HG02970 (cell line): Measurements from ENCODE around the gene PCYT1B.
"Not testable (repeated sequence)": the region's sequence is repeated elsewhere in the genome, so short reads cannot be mapped to it uniquely, and the experiment has no call there.

Experiments used
- ATAC-seq: cut with Tn5 transposase; IDR thresholded peaks from one replicate; pipeline ENCODE4 v1.9.1; 2021; ENCODE audit warnings: mild to moderate bottlenecking, moderate library complexity, moderate number of reproducible peaks; ENCODE audit not compliant: unreplicated experiment, low FRiP score

PCYT1B gene

GRCh38 chrX:24646745-24647182 lies 383 bp downstream of the PCYT1B start:
- ATAC-seq, result no peak

- no peak for ATAC-seq
Measured at GRCh38 chrX:24646006-24646405, 1.1 kb downstream of the PCYT1B start.

- ATAC-seq, result no peak
Measured at GRCh38 chrX:24643116-24643515, 4.0 kb downstream of the PCYT1B start.

GRCh38 chrX:24629701-24630100 lies 17.4 kb downstream of the PCYT1B start:
- ATAC-seq, result no peak

GRCh38 chrX:24619647-24620046 lies 27.5 kb downstream of the PCYT1B start:
- ATAC-seq, result no peak

- no peak for ATAC-seq
Measured at GRCh38 chrX:24610516-24610915, 36.6 kb downstream of the PCYT1B start.

GRCh38 chrX:24607616-24608015 lies 39.5 kb downstream of the PCYT1B start:
- no peak for ATAC-seq

GRCh38 chrX:24605941-24606340 lies 41.2 kb downstream of the PCYT1B start:
- not testable (repeated sequence) for ATAC-seq

- no peak for ATAC-seq
Measured at GRCh38 chrX:24603191-24603590, 44.0 kb downstream of the PCYT1B start.

- ATAC-seq, result no peak
Measured at GRCh38 chrX:24601858-24602257, 45.3 kb downstream of the PCYT1B start.

- ATAC-seq, result no peak
Measured at GRCh38 chrX:24594501-24594900, 52.6 kb downstream of the PCYT1B start.

GRCh38 chrX:24590111-24590510 lies 57.0 kb downstream of the PCYT1B start:
- no peak for ATAC-seq

GRCh38 chrX:24577091-24577490 lies 70.1 kb downstream of the PCYT1B start:
- no peak for ATAC-seq

GRCh38 chrX:24575496-24575895 lies 71.7 kb downstream of the PCYT1B start:
- no peak for ATAC-seq

GRCh38 chrX:24574743-24575142 lies 72.4 kb downstream of the PCYT1B start:
- no peak for ATAC-seq

- no peak for ATAC-seq
Measured at GRCh38 chrX:24567169-24567568, 80.0 kb downstream of the PCYT1B start.

GRCh38 chrX:24566240-24566639 lies 80.9 kb downstream of the PCYT1B start:
- ATAC-seq, result no peak

GRCh38 chrX:24563291-24564010 lies 83.7 kb downstream of the PCYT1B start:
- no peak for ATAC-seq

- no peak for ATAC-seq
Measured at GRCh38 chrX:24561121-24561520, 86.0 kb downstream of the PCYT1B start.

GRCh38 chrX:24553011-24553410 lies 94.1 kb downstream of the PCYT1B start:
- ATAC-seq, result no peak

- ATAC-seq, result no peak
Measured at GRCh38 chrX:24550166-24550565, 97.0 kb downstream of the PCYT1B start.

- ATAC-seq, result no peak
Measured at GRCh38 chrX:24547961-24548360, 99.2 kb downstream of the PCYT1B start.

GRCh38 chrX:24542756-24543155 lies 104.4 kb downstream of the PCYT1B start:
- no peak for ATAC-seq
